GM23338 (cell line): ENCODE results near the gene MRPS18B. TPM values are rescaled to one million over a fixed set of nuclear protein-coding genes. Genes with fewer than 3 reads are reported as not detected.
A peak's percentile ranks its signal among the peaks of the same experiment; 100 is the strongest.

Experiments
- ATAC-seq: fragments of 200-7000 bp; cut with Tn5 transposase; 3 replicates; pipeline ENCODE4 v1.9.1; 2020
- DNase-seq: peaks from one replicate; pipeline ENCODE4 v3.0.0-alpha.2; 2015; ENCODE audit warnings: low spot score
- H2AFZ ChIP-seq: fragments of 200-600 bp; sonication (generic); 2 replicates; pipeline ENCODE4 v1.8.0; 2016; ENCODE audit warnings: antibody characterized with exemption, mild to moderate bottlenecking, moderate library complexity
- H3F3A ChIP-seq: fragments of 200-600 bp; sonication (generic); replicated peaks from 2 replicates; pipeline ENCODE4 v1.8.0; 2017; ENCODE audit warnings: antibody characterized with exemption, mixed run types, low read depth
- H3K27ac ChIP-seq: fragments of 200-600 bp; sonication (generic); 2 replicates; pipeline ENCODE4 v1.6.1; 2016; ENCODE audit warnings: low read depth
- H3K27me3 ChIP-seq: fragments of 200-600 bp; sonication (generic); 2 replicates; pipeline ENCODE4 v1.8.0; 2016; ENCODE audit warnings: mild to moderate bottlenecking, mixed run types, moderate library complexity; ENCODE audit not compliant: insufficient read depth
- H3K36me3 ChIP-seq: fragments of 200-600 bp; sonication (generic); 2 replicates; pipeline ENCODE4 v1.8.0; 2016; ENCODE audit warnings: mild to moderate bottlenecking; ENCODE audit not compliant: insufficient read depth
- H3K4me1 ChIP-seq: fragments of 200-600 bp; sonication (generic); 2 replicates; pipeline ENCODE4 v1.8.0; 2016; ENCODE audit warnings: mild to moderate bottlenecking, moderate library complexity; ENCODE audit not compliant: insufficient read depth
- H3K4me2 ChIP-seq: fragments of 200-600 bp; sonication (generic); 2 replicates; pipeline ENCODE4 v1.7.1; 2017; ENCODE audit warnings: mixed run types
- H3K4me3 ChIP-seq: fragments of 200-600 bp; sonication (generic); 2 replicates; pipeline ENCODE4 v1.6.1; 2016; ENCODE audit warnings: mixed run types
- H3K79me2 ChIP-seq: fragments of 200-600 bp; sonication (generic); replicated peaks from 2 replicates; pipeline ENCODE4 v1.8.0; 2017; ENCODE audit warnings: mild to moderate bottlenecking; ENCODE audit not compliant: insufficient read depth
- H3K9me2 ChIP-seq: fragments of 200-600 bp; sonication (generic); 2 replicates; pipeline ENCODE4 v1.8.0; 2017; ENCODE audit not compliant: insufficient read depth
- H4K20me1 ChIP-seq: fragments of 200-600 bp; sonication (generic); replicated peaks from 2 replicates; pipeline ENCODE4 v1.8.0; 2017; ENCODE audit warnings: mild to moderate bottlenecking; ENCODE audit not compliant: insufficient read depth
- H3K27ac Mint-ChIP-seq: 2 replicates; pipeline ENCODE4 v1.8.0; 2020; ENCODE audit warnings: inconsistent platforms, mild to moderate bottlenecking, moderate library complexity, mixed read lengths
- H3K27me3 Mint-ChIP-seq: 3 replicates; pipeline ENCODE4 v1.8.0; 2022; ENCODE audit warnings: low read depth, mild to moderate bottlenecking, moderate library complexity, mixed read lengths, inconsistent platforms; ENCODE audit not compliant: insufficient read depth, poor library complexity
- H3K36me3 Mint-ChIP-seq: 3 replicates; pipeline ENCODE4 v1.8.0; 2021; ENCODE audit warnings: low read depth, mild to moderate bottlenecking, inconsistent platforms, moderate library complexity, mixed read lengths
- H3K4me1 Mint-ChIP-seq: 3 replicates; pipeline ENCODE4 v1.8.0; 2020; ENCODE audit warnings: mild to moderate bottlenecking, inconsistent platforms, mixed read lengths
- H3K4me3 Mint-ChIP-seq: 3 replicates; pipeline ENCODE4 v1.8.0; 2021; ENCODE audit warnings: moderate library complexity, mild to moderate bottlenecking, inconsistent platforms, mixed read lengths
- H3K9me3 Mint-ChIP-seq: 3 replicates; pipeline ENCODE4 v1.8.0; 2020; ENCODE audit warnings: moderate library complexity, mild to moderate bottlenecking, inconsistent platforms, mixed read lengths
- CREB1 ChIP-seq: fragments of 250-450 bp; sonication (Bioruptor Pico); IDR thresholded peaks from 2 replicates; pipeline ENCODE4 v1.5.0; 2020; ENCODE audit warnings: low read depth, mild to moderate bottlenecking, moderate library complexity
- EZH2phosphoT487 ChIP-seq: fragments of 200-600 bp; sonication (generic); IDR thresholded peaks from one replicate; pipeline ENCODE4 v1.8.1; 2018; ENCODE audit warnings: antibody characterized with exemption; ENCODE audit not compliant: unreplicated experiment
- JUNB ChIP-seq: IDR thresholded peaks from one replicate; pipeline ENCODE4 v1.6.1; 2016; ENCODE audit warnings: antibody characterized with exemption; ENCODE audit not compliant: unreplicated experiment
- NANOG ChIP-seq: IDR thresholded peaks from 2 replicates; pipeline ENCODE4 v1.6.1; 2016; ENCODE audit warnings: antibody characterized with exemption, borderline replicate concordance
- REST ChIP-seq: IDR thresholded peaks from one replicate; pipeline ENCODE4 v1.6.1; 2018; ENCODE audit warnings: antibody characterized with exemption; ENCODE audit not compliant: unreplicated experiment
- STAT1 ChIP-seq: IDR thresholded peaks from one replicate; pipeline ENCODE4 v1.6.1; 2016; ENCODE audit warnings: antibody characterized with exemption; ENCODE audit not compliant: unreplicated experiment
- ZNF114 ChIP-seq: fragments of 250-450 bp; sonication (Bioruptor Pico); IDR thresholded peaks from 2 replicates; pipeline ENCODE4 v1.5.0; 2020; ENCODE audit warnings: mild to moderate bottlenecking, moderate library complexity
- ZNF331 ChIP-seq: fragments of 250-450 bp; sonication (Bioruptor Pico); IDR thresholded peaks from 2 replicates; pipeline ENCODE4 v1.5.0; 2020; ENCODE audit warnings: low read depth, mild to moderate bottlenecking, moderate library complexity
- polyA plus RNA-seq: library from polyadenylated mRNA; unstranded; fragments of >200 nt; fragmentation: Nextera tagmentation; extraction: Ambion mirVana; gene quantifications from 2 replicates; pipeline ENCODE4 v1.2.1, GENCODE V29; 2016
- total RNA-seq: library from RNA; depleted of rRNA; stranded (reverse); fragments of >200 nt; shearing (Covaris generic); gene quantifications from 2 replicates; pipeline ENCODE4 v1.2.3, GENCODE V29; 2014
- TF ChIP-seq, protein P1 (sequence below): IDR thresholded peaks from 2 replicates; pipeline ENCODE4 v1.6.1; 2016; ENCODE audit warnings: antibody characterized with exemption
- TF ChIP-seq, protein P2 (sequence below), 2 experiments: fragments of 200-600 bp in 1 of 2; sonication (generic) in 1 of 2; conservative IDR thresholded peaks; 2 replicates each; pipeline versions ENCODE4 v1.5.1 to v1.6.1; 2016 to 2017; ENCODE audit warnings: antibody characterized with exemption in 2 of 2, low read depth in 2 of 2, mild to moderate bottlenecking in 2 of 2, moderate library complexity in 1 of 2

MRPS18B gene
- total and polyA plus RNA-seq, 2 experiments from 2014 or later = 49.2 to 73.6 TPM

DNA sequence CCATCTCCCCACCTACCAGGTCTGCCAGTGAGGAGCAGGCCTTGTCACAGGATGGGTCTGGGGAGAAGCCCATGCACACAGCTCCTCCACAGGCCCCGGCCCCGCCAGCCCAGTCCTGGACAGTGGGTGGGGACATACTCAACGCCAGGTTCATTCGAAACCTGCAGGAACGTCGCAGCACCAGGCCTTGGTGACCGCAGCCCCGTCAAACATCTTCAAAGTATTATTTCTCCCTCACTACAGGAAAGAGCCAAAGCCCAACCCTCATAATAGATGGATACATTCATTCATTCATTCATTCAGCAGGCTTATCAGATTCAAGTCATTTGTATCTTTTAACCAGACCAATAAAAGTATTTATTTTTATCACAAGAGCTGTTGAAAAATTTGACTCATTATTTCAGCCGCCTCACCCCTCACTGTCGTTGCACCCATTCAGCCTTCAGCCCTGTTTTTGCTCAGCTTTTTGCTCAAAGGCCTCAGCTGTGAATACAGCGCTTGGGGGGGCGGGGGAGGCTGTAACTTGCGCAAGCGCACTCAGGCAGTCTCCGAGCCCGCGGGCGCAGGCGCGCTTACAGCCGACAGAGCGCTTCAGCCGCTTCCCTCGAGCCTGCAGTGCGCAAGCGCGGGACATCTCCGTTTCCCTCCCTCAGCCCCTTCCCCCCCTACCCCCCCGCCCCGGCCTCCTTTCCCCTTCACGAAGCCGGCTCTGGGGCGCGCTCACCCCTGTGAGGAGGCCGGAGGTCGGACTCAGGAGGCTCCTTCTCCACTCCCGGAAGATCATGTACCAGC is 29.0 kb downstream of the MRPS18B start, which contains the start of gene C6orf136:
TSS of gene C6orf136 (plus strand) at position 684 of the 792 bp plus-strand sequence. CDS start at position 783, 99 bp downstream.
- H3K9me3 Mint-ChIP-seq = no peaks in the 10 kb centered on the region
- Histone ChIP-seq H2AFZ (peak within 1 kb of the TSS; percentile 94), H4K20me1 (peaks cover 9% of the 10 kb centered on the region; the same call in 1 of the 2 replicates), H3K79me2 (peaks cover 30% of the 10 kb centered on the region), H3K36me3 (peaks cover under 1% of the 10 kb centered on the region; the same call in 1 of the 2 replicates), H3K9me2 (no peaks in the 10 kb centered on the region), H3K4me3 (peak within 1 kb of the TSS; percentile 94), H3K4me2 (peak within 1 kb of the TSS; percentile 92), H3K27ac (peak within 1 kb of the TSS; percentile 81), H3K4me1 (peaks cover 17% of the 10 kb centered on the region), H3F3A (no peaks in the 10 kb centered on the region), H3K27me3 (no peaks in the 10 kb centered on the region)
- H3K4me3 Mint-ChIP-seq = peak within 1 kb of the TSS; percentile 92
- no peak for TF ChIP-seq JUNB
- TF ChIP-seq, protein P1, sequence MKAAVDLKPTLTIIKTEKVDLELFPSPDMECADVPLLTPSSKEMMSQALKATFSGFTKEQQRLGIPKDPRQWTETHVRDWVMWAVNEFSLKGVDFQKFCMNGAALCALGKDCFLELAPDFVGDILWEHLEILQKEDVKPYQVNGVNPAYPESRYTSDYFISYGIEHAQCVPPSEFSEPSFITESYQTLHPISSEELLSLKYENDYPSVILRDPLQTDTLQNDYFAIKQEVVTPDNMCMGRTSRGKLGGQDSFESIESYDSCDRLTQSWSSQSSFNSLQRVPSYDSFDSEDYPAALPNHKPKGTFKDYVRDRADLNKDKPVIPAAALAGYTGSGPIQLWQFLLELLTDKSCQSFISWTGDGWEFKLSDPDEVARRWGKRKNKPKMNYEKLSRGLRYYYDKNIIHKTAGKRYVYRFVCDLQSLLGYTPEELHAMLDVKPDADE = no peak
- no peak for TF ChIP-seq ZNF114 (CRISPR knock-in tag)
- TF ChIP-seq EZH2phosphoT487 = no peak
- TF ChIP-seq REST = no peak
- no peak for TF ChIP-seq NANOG
- TF ChIP-seq ZNF331 = no peak
- TF ChIP-seq CREB1 = no peak
- no peak for TF ChIP-seq STAT1
- TF ChIP-seq, protein P2, sequence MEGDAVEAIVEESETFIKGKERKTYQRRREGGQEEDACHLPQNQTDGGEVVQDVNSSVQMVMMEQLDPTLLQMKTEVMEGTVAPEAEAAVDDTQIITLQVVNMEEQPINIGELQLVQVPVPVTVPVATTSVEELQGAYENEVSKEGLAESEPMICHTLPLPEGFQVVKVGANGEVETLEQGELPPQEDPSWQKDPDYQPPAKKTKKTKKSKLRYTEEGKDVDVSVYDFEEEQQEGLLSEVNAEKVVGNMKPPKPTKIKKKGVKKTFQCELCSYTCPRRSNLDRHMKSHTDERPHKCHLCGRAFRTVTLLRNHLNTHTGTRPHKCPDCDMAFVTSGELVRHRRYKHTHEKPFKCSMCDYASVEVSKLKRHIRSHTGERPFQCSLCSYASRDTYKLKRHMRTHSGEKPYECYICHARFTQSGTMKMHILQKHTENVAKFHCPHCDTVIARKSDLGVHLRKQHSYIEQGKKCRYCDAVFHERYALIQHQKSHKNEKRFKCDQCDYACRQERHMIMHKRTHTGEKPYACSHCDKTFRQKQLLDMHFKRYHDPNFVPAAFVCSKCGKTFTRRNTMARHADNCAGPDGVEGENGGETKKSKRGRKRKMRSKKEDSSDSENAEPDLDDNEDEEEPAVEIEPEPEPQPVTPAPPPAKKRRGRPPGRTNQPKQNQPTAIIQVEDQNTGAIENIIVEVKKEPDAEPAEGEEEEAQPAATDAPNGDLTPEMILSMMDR (conservative IDR thresholded peaks at IDR 0.05; ENCODE audit: low read depth in 2 of 2) = no peak
- peaks cover 44% of the 10 kb centered on the region for H3K36me3 Mint-ChIP-seq
- ATAC-seq (peak; percentile 71), DNase-seq (peak; percentile 93)
- peaks cover 10% of the 10 kb centered on the region for H3K27me3 Mint-ChIP-seq
- peak within 1 kb of the TSS; percentile 84 for H3K27ac Mint-ChIP-seq
- H3K4me1 Mint-ChIP-seq = peaks cover 16% of the 10 kb centered on the region
